CD4-positive, alpha-beta T cell (primary cell): ENCODE results near the gene SNX11. TPM values are rescaled to one million over a fixed set of nuclear protein-coding genes. Genes with fewer than 3 reads are reported as not detected.
A peak's percentile ranks its signal among the peaks of the same experiment; 100 is the strongest.

Experiments used
- ATAC-seq: fragments of 200-7000 bp; cut with Tn5 transposase; one replicate; pipeline ENCODE4 v1.10.0; 2022; ENCODE audit warnings: mild to moderate bottlenecking; ENCODE audit not compliant: poor library complexity
- CTCF ChIA-PET: fragments of 350-600 bp; sonication (Branson Sonifier 250); formaldehyde crosslinking; loops from one replicate; lab custom pipeline; 2021; ENCODE audit warnings: antibody characterized with exemption, inconsistent platforms; lab: Charles Lee
- POLR2A ChIA-PET: fragments of 350-600 bp; sonication (Branson Sonifier 250); formaldehyde crosslinking; loops from one replicate; lab custom pipeline; 2021; ENCODE audit warnings: antibody characterized with exemption, inconsistent platforms; lab: Charles Lee
- DNase-seq, 14 experiments: peaks; one replicate each; pipeline ENCODE4 v3.0.0-alpha.2; 2013 to 2020; ENCODE audit warnings: mixed read lengths in 2 of 14
- H3K27ac ChIP-seq, 2 donors: one replicate each; pipeline versions ENCODE4 v1.5.1 to v1.7.0; 2013; ENCODE audit warnings: low read length in 2 of 2, low read depth in 1 of 2, mild to moderate bottlenecking in 1 of 2
- H3K27me3 ChIP-seq, 2 experiments: 1 replicate in 1 of 2; 2 replicates in 1 of 2; pipeline versions ENCODE4 v1.6.1 to v1.7.0; 2013; ENCODE audit warnings: low read length in 2 of 2, control low read depth in 1 of 2, mild to moderate bottlenecking in 1 of 2, moderate library complexity in 1 of 2; ENCODE audit not compliant: insufficient read depth in 2 of 2, control insufficient read depth in 1 of 2
- H3K36me3 ChIP-seq: one replicate; pipeline ENCODE4 v1.6.1; 2013; ENCODE audit warnings: low read length, control low read depth; ENCODE audit not compliant: insufficient read depth
- H3K4me1 ChIP-seq: one replicate; pipeline ENCODE4 v1.6.1; 2013; ENCODE audit warnings: low read length, control low read depth; ENCODE audit not compliant: insufficient read depth
- H3K4me3 ChIP-seq: one replicate; pipeline ENCODE4 v1.5.1; 2013; ENCODE audit warnings: mild to moderate bottlenecking, low read length, moderate library complexity
- H3K9me3 ChIP-seq, 2 experiments: 1 replicate in 1 of 2; 2 replicates in 1 of 2; pipeline versions ENCODE4 v1.6.1 to v1.7.0; 2013; ENCODE audit warnings: low read length in 2 of 2, mild to moderate bottlenecking in 2 of 2, control low read depth in 1 of 2, moderate library complexity in 1 of 2; ENCODE audit not compliant: control insufficient read depth in 1 of 2, insufficient read depth in 1 of 2
- H3K27ac Mint-ChIP-seq: one replicate; pipeline ENCODE4 v1.8.0; 2020; ENCODE audit warnings: mixed read lengths
- H3K27me3 Mint-ChIP-seq: one replicate; pipeline ENCODE4 v1.8.0; 2021; ENCODE audit warnings: mixed read lengths
- H3K36me3 Mint-ChIP-seq: one replicate; pipeline ENCODE4 v1.8.0; 2021; ENCODE audit warnings: low read depth, mixed read lengths
- H3K4me1 Mint-ChIP-seq: one replicate; pipeline ENCODE4 v1.8.0; 2021; ENCODE audit warnings: low read depth, mixed read lengths
- H3K4me3 Mint-ChIP-seq: one replicate; pipeline ENCODE4 v1.8.0; 2020; ENCODE audit warnings: mild to moderate bottlenecking, mixed read lengths
- H3K9me3 Mint-ChIP-seq: one replicate; pipeline ENCODE4 v1.8.0; 2020; ENCODE audit warnings: mixed read lengths
- intact Hi-C, 2 experiments: fragments of 100-400 bp; cut with DNase I in 1 of 2; cut with micrococcal nuclease in 1 of 2; formaldehyde crosslinking; loops; one replicate each; pipeline versions ENCODE4 v1.15.1 to v1.9.0; 2023 to 2025; cut with DNase I, micrococcal nuclease
- total RNA-seq, 174 experiments: library from RNA in 2 of 174; stranded (reverse) in 2 of 174; gene quantifications; one replicate each; pipeline ENCODE4 v1.2.3 and lab custom pipeline; 2021 to 2026
- TF ChIP-seq, protein P1 (sequence below): fragments of 200-600 bp; IDR thresholded peaks from one replicate; pipeline ENCODE4 v1.8.0; 2022; ENCODE audit warnings: antibody characterized with exemption, mild to moderate bottlenecking

Gene SNX11
- total RNA-seq, 2 experiments from 2014 or later = 6.8 to 8.7 TPM

GRCh38 chr17:48134912-48135480 lies 27.4 kb downstream of the SNX11 start:
- ChIA-PET CTCF (interaction anchor here (0.6 kb wide), 2 partner anchors 91 to 679 kb away, joined by 3 to 5 read pairs; no protein-coding TSS in a partner anchor), POLR2A (no interaction called here)
- H3K4me1 ChIP-seq = no peaks in the 10 kb centered on the region
- H3K27me3 ChIP-seq = no peaks in the 10 kb centered on the region
- Mint-ChIP-seq H3K4me3 (no peak overlapping the region), H3K27me3 (no peaks in the 10 kb centered on the region), H3K36me3 (peaks cover 73% of the 10 kb centered on the region), H3K27ac (peak overlapping the region; percentile 56), H3K9me3 (no peaks in the 10 kb centered on the region), H3K4me1 (no peaks in the 10 kb centered on the region)
- TF ChIP-seq, protein P1, sequence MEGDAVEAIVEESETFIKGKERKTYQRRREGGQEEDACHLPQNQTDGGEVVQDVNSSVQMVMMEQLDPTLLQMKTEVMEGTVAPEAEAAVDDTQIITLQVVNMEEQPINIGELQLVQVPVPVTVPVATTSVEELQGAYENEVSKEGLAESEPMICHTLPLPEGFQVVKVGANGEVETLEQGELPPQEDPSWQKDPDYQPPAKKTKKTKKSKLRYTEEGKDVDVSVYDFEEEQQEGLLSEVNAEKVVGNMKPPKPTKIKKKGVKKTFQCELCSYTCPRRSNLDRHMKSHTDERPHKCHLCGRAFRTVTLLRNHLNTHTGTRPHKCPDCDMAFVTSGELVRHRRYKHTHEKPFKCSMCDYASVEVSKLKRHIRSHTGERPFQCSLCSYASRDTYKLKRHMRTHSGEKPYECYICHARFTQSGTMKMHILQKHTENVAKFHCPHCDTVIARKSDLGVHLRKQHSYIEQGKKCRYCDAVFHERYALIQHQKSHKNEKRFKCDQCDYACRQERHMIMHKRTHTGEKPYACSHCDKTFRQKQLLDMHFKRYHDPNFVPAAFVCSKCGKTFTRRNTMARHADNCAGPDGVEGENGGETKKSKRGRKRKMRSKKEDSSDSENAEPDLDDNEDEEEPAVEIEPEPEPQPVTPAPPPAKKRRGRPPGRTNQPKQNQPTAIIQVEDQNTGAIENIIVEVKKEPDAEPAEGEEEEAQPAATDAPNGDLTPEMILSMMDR = no peak
- H3K9me3 ChIP-seq = no peaks in the 10 kb centered on the region
- peaks cover 38% of the 10 kb centered on the region for H3K36me3 ChIP-seq
- H3K4me3 ChIP-seq = no peak overlapping the region
- H3K27ac ChIP-seq = no peak overlapping the region
- intact Hi-C loops = no loop called here
- DNase-seq (no peak), ATAC-seq (no peak)

DNA sequence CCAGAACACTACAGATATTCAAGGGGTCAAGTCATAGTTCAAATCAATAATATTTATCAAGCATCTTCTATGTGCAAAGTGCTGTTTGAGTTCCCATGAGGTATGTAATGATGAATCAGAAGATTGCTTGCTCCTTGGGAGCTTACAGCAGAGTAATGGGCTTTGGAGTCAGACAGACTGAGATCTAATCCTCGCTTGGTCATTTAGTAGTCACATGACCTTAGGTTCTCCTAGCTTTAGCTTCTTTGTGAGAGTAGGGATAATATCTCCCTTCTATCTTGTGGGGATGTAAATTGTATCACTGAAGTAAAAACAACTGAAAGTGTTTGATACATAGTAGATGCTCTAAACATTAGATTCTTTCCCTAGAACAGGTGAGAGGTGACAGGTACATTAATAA lies 30.1 kb downstream of the SNX11 start:
- Mint-ChIP-seq H3K4me3 (no peak overlapping the region), H3K4me1 (no peaks in the 10 kb centered on the region), H3K9me3 (no peaks in the 10 kb centered on the region), H3K27ac (no peak overlapping the region), H3K36me3 (peaks cover 78% of the 10 kb centered on the region), H3K27me3 (no peaks in the 10 kb centered on the region)
- ChIA-PET CTCF (interaction anchor here (0.7 kb wide), 1 partner anchor 11 kb away, joined by 3 read pairs; no protein-coding TSS in a partner anchor), POLR2A (no interaction called here)
- TF ChIP-seq, protein P1 = no peak
- Histone ChIP-seq H3K27me3 (no peaks in the 10 kb centered on the region), H3K36me3 (peaks cover 44% of the 10 kb centered on the region), H3K27ac (no peak overlapping the region), H3K4me3 (no peak overlapping the region), H3K4me1 (no peaks in the 10 kb centered on the region), H3K9me3 (no peaks in the 10 kb centered on the region)
- DNase-seq = no peak
- no peak for ATAC-seq
- intact Hi-C loops = no loop called here

DNA sequence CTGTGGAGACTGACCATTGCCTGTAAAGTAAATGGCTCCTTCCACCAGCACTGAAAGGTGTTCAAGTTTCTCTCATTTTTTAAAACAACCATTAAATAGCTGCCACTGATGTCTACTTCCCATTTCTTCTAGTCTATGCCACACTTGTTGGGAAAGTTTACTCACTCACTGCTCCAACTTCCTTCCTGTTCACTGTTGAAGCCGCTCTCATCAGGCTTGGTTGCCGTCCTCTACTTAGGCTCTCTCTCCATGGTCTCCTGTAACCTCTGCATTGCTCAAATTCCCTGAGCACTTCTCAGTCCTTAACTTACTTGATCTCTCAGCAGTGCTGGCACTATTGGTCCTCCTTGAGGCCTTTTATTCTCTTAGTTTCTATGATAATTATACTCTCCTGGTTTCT lies 32.4 kb downstream of the SNX11 start:
- H3K36me3 Mint-ChIP-seq = peaks cover 74% of the 10 kb centered on the region
- H3K36me3 ChIP-seq = peaks cover 57% of the 10 kb centered on the region

More for the DNA sequence above, 32.4 kb downstream of the SNX11 start:
- H3K4me1 ChIP-seq = no peaks in the 10 kb centered on the region
- H3K4me3 Mint-ChIP-seq = no peak overlapping the region
- ATAC-seq (no peak), DNase-seq (peak in 1 of 14 experiments; percentile 23)
- no peaks in the 10 kb centered on the region for H3K4me1 Mint-ChIP-seq
- ChIA-PET CTCF (no interaction called here), POLR2A (no interaction called here)
- intact Hi-C loops = no loop called here
- peak overlapping the region; percentile 30 for H3K27ac Mint-ChIP-seq
- no peaks in the 10 kb centered on the region for H3K9me3 ChIP-seq
- no peak overlapping the region for H3K4me3 ChIP-seq
- no peak overlapping the region for H3K27ac ChIP-seq
- H3K27me3 ChIP-seq = no peaks in the 10 kb centered on the region
- no peaks in the 10 kb centered on the region for H3K9me3 Mint-ChIP-seq
- no peaks in the 10 kb centered on the region for H3K27me3 Mint-ChIP-seq
- TF ChIP-seq, protein P1 = no peak
